ENCODE data around the gene SLC6A20.

The SLC6A20 gene

GRCh38 chr3:45705839-45706808, 90.2 kb downstream of the SLC6A20 start:
- no peak overlapping the region for H3K4me3 ChIP-seq (ENCODE audit: low read length)
- DNase-seq (ENCODE audit: low read depth) = no peak
- no peak for TF ChIP-seq CTCF (conservative IDR thresholded peaks at IDR 0.05; ENCODE audit: low read length)
